ENCODE data around the gene GRM8. TPM values are rescaled to one million over a fixed set of nuclear protein-coding genes. Genes with fewer than 3 reads are reported as not detected.

GRM8 gene
- total RNA-seq, 2 experiments from 2014 or later: not detected

- TF ChIP-seq EZH2phosphoT487 (IDR thresholded peaks at IDR 0.05; ENCODE audit: borderline replicate concordance, low read depth, low read length) (no peak), CTCF (conservative IDR thresholded peaks at IDR 0.05; ENCODE audit: low read length) (no peak)
- Histone ChIP-seq H3K4me3 (ENCODE audit: low read depth, low read length, poor library complexity, severe bottlenecking) (no peak overlapping the region), H3K4me2 (ENCODE audit: low read length) (no peak overlapping the region), H3K79me2 (ENCODE audit: insufficient read depth, low read depth, low read length) (no peaks in the 10 kb centered on the region), H3K9me3 (ENCODE audit: low read length) (no peaks in the 10 kb centered on the region), H3K36me3 (ENCODE audit: insufficient read depth, low read length) (no peaks in the 10 kb centered on the region), H2AFZ (ENCODE audit: low read length) (no peak overlapping the region), H3K9me2 (ENCODE audit: insufficient read depth, low read length) (no peaks in the 10 kb centered on the region), H4K20me1 (ENCODE audit: insufficient read depth, low read length) (no peaks in the 10 kb centered on the region), H3K4me1 (ENCODE audit: insufficient read depth, low read length, poor library complexity, severe bottlenecking) (no peaks in the 10 kb centered on the region), H3K27ac (ENCODE audit: low read depth, low read length, poor library complexity, severe bottlenecking) (no peak overlapping the region)
- no TSS peak for BruUV-seq (replicated peaks)
- no peak for DNase-seq (ENCODE audit: low spot score)
- ChIA-PET CTCF (ENCODE audit: unreplicated experiment) (no interaction called here), POLR2A (no interaction called here)
- intact Hi-C loops (cut with micrococcal nuclease; ENCODE audit: unreplicated experiment): no loop called here
Observed at GRCh38 chr7:126495733-126496132, 757.0 kb downstream of the GRM8 start.

- Histone ChIP-seq H3K79me2 (ENCODE audit: insufficient read depth, low read depth, low read length) (no peaks in the 10 kb centered on the region), H4K20me1 (ENCODE audit: insufficient read depth, low read length) (no peaks in the 10 kb centered on the region), H3K4me3 (ENCODE audit: low read depth, low read length, poor library complexity, severe bottlenecking) (no peak overlapping the region), H3K36me3 (ENCODE audit: insufficient read depth, low read length) (no peaks in the 10 kb centered on the region), H3K9me2 (ENCODE audit: insufficient read depth, low read length) (no peaks in the 10 kb centered on the region), H3K27ac (ENCODE audit: low read depth, low read length, poor library complexity, severe bottlenecking) (no peak overlapping the region), H3K4me2 (ENCODE audit: low read length) (no peak overlapping the region), H3K9me3 (ENCODE audit: low read length) (no peaks in the 10 kb centered on the region), H3K4me1 (ENCODE audit: insufficient read depth, low read length, poor library complexity, severe bottlenecking) (no peaks in the 10 kb centered on the region), H2AFZ (ENCODE audit: low read length) (no peak overlapping the region)
- ChIA-PET CTCF (ENCODE audit: unreplicated experiment) (no interaction called here), POLR2A (no interaction called here)
- intact Hi-C loops (cut with micrococcal nuclease; ENCODE audit: unreplicated experiment): no loop called here
- BruUV-seq (replicated peaks): no TSS peak
- no peak for TF ChIP-seq CTCF (conservative IDR thresholded peaks at IDR 0.05; ENCODE audit: low read length)
- TF ChIP-seq EZH2phosphoT487 (IDR thresholded peaks at IDR 0.05; ENCODE audit: borderline replicate concordance, low read depth, low read length): no peak
- no peak for DNase-seq (ENCODE audit: low spot score)
Observed at GRCh38 chr7:126495001-126495400, 757.7 kb downstream of the GRM8 start.

- Histone ChIP-seq H3K4me3 (ENCODE audit: low read depth, low read length, poor library complexity, severe bottlenecking) (no peak overlapping the region), H4K20me1 (ENCODE audit: insufficient read depth, low read length) (no peaks in the 10 kb centered on the region), H3K27ac (ENCODE audit: low read depth, low read length, poor library complexity, severe bottlenecking) (no peak overlapping the region), H3K4me2 (ENCODE audit: low read length) (no peak overlapping the region), H3K9me2 (ENCODE audit: insufficient read depth, low read length) (no peaks in the 10 kb centered on the region), H3K79me2 (ENCODE audit: insufficient read depth, low read depth, low read length) (no peaks in the 10 kb centered on the region), H2AFZ (ENCODE audit: low read length) (no peak overlapping the region), H3K36me3 (ENCODE audit: insufficient read depth, low read length) (no peaks in the 10 kb centered on the region), H3K9me3 (ENCODE audit: low read length) (no peaks in the 10 kb centered on the region), H3K4me1 (ENCODE audit: insufficient read depth, low read length, poor library complexity, severe bottlenecking) (no peaks in the 10 kb centered on the region)
- intact Hi-C loops (cut with micrococcal nuclease; ENCODE audit: unreplicated experiment): no loop called here
- BruUV-seq (replicated peaks): no TSS peak
- POLR2A ChIA-PET: no interaction called here
- DNase-seq (ENCODE audit: low spot score): no peak
- no peak for TF ChIP-seq CTCF (conservative IDR thresholded peaks at IDR 0.05; ENCODE audit: low read length)
- no peak for TF ChIP-seq EZH2phosphoT487 (IDR thresholded peaks at IDR 0.05; ENCODE audit: borderline replicate concordance, low read depth, low read length)
- CTCF ChIA-PET (ENCODE audit: unreplicated experiment): no interaction called here
Observed at GRCh38 chr7:126493801-126494200, 758.9 kb downstream of the GRM8 start.
